ENCODE data around the gene SEMA5B.

SEMA5B gene

DNA sequence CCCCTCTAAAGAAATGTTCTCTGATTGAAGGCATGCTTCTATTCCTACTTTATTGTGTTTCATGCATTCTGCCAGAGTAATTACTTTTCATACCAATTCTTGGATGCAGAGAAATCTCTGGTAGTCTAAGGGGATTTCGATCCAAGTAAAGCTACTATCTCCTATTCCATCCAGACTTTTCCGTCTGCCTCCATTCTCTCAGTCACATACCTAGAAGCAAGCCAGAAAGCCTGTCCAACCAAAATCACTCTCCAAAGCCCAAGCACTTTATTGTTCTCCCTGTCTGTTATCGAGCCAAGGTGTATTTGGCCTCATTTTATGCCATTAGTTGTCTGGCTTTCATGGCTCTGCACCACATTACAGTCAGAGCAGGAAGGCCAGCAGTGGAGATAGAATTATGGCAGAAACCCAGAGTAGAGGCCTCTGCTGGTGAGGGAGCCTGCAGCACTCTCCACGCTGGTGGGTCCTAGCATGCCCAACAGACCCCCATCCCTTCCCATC lies 136.8 kb downstream of the SEMA5B start:
- H3K27me3 ChIP-seq (ENCODE audit: insufficient read depth, insufficient read length), result peaks cover 3% of the 10 kb centered on the region
- no peaks in the 10 kb centered on the region for H3K4me1 ChIP-seq (ENCODE audit: insufficient read depth, insufficient read length)
- TF ChIP-seq YY1 (IDR thresholded peaks at IDR 0.05; ENCODE audit: insufficient read depth, insufficient read length), result no peak
- TF ChIP-seq ZNF274 (IDR thresholded peaks at IDR 0.05; ENCODE audit: low read depth, low read length), result no peak
- TF ChIP-seq SUZ12 (IDR thresholded peaks at IDR 0.05; ENCODE audit: extremely low read depth, insufficient read depth, insufficient read length), result no peak
- peaks cover 10% of the 10 kb centered on the region; the same call in 1 of the 2 replicates for H3K9me3 ChIP-seq (ENCODE audit: insufficient read depth, low read length)
- DNase-seq (ENCODE audit: low read depth, low spot score), result no peak
- no peak overlapping the region for H3K4me3 ChIP-seq (ENCODE audit: insufficient read length, low read depth)
- no peak overlapping the region for H3K9ac ChIP-seq (ENCODE audit: insufficient read length, low read depth)
- H3K36me3 ChIP-seq (ENCODE audit: insufficient read depth, insufficient read length, low read length), result no peaks in the 10 kb centered on the region

DNA sequence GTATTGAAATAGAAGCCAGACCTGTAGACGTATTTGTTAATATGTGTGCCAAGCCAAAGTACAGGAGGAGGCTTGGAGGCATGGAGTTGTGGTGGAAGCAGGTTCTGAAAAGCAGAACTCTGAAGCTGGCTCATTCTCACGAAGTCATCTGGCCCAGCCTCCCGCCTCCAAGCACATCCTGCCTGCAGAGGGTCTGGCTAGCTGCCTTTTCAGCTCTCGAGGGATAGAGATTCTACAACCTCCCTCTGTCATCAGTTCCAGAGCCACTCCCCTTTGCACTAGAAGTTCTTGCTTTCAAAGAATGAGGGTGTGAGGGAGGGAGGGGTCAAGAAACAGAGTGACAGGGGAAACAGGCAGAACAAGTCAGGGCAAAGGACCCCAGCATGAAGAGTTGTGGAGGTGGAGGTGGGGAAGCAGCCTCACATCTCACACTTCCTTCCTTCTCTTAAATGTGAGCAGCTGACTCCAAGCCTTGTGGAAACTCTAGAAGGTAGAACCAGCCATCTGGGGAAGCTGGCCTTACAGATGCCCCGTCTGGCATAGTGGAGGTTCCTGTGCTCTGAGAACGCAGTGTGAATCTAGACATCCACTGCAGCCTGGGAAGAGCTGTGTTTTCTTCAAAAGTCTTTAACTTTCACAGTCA lies 137.4 kb downstream of the SEMA5B start:
- Histone ChIP-seq H3K9me3 (ENCODE audit: insufficient read depth, low read length) (peaks cover 10% of the 10 kb centered on the region; the same call in 1 of the 2 replicates), H3K27me3 (ENCODE audit: insufficient read depth, insufficient read length) (peaks cover 3% of the 10 kb centered on the region), H3K36me3 (ENCODE audit: insufficient read depth, insufficient read length, low read length) (no peaks in the 10 kb centered on the region), H3K4me1 (ENCODE audit: insufficient read depth, insufficient read length) (no peaks in the 10 kb centered on the region), H3K9ac (ENCODE audit: insufficient read length, low read depth) (no peak overlapping the region), H3K4me3 (ENCODE audit: insufficient read length, low read depth) (no peak overlapping the region)
- DNase-seq (ENCODE audit: low read depth, low spot score), result peak; percentile 56
- TF ChIP-seq ZNF274 (IDR thresholded peaks at IDR 0.05; ENCODE audit: low read depth, low read length) (no peak), SUZ12 (IDR thresholded peaks at IDR 0.05; ENCODE audit: extremely low read depth, insufficient read depth, insufficient read length) (no peak), YY1 (IDR thresholded peaks at IDR 0.05; ENCODE audit: insufficient read depth, insufficient read length) (no peak)

DNA sequence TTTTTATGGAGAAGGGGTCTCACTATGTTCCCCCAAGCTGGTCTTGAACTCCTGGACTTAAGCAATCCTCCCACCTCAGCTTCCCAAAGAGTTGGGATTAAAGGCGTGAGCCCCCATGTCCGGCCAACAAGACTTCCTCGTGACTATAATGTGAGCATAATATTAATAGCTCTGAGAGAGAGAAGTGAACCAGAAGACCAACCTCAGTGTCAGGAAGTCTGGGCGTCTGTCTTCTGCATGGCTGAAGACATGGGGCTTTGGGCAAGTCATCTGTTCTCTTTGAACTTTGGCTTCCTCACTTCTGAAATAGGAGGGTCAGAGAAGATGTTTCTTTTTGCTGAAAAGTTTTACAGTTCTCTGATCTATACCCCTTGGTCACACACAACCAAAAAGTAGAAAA lies 140.6 kb downstream of the SEMA5B start:
- TF ChIP-seq ZNF274 (IDR thresholded peaks at IDR 0.05; ENCODE audit: low read depth, low read length) (no peak), SUZ12 (IDR thresholded peaks at IDR 0.05; ENCODE audit: extremely low read depth, insufficient read depth, insufficient read length) (no peak), YY1 (IDR thresholded peaks at IDR 0.05; ENCODE audit: insufficient read depth, insufficient read length) (no peak)
- no peaks in the 10 kb centered on the region for H3K9me3 ChIP-seq (ENCODE audit: insufficient read depth, low read length)
- H3K36me3 ChIP-seq (ENCODE audit: insufficient read depth, insufficient read length, low read length), result no peaks in the 10 kb centered on the region
- no peaks in the 10 kb centered on the region for H3K27me3 ChIP-seq (ENCODE audit: insufficient read depth, insufficient read length)
- H3K9ac ChIP-seq (ENCODE audit: insufficient read length, low read depth), result no peak overlapping the region
- no peak for DNase-seq (ENCODE audit: low read depth, low spot score)
- H3K4me1 ChIP-seq (ENCODE audit: insufficient read depth, insufficient read length), result no peaks in the 10 kb centered on the region
- no peak overlapping the region for H3K4me3 ChIP-seq (ENCODE audit: insufficient read length, low read depth)

DNA sequence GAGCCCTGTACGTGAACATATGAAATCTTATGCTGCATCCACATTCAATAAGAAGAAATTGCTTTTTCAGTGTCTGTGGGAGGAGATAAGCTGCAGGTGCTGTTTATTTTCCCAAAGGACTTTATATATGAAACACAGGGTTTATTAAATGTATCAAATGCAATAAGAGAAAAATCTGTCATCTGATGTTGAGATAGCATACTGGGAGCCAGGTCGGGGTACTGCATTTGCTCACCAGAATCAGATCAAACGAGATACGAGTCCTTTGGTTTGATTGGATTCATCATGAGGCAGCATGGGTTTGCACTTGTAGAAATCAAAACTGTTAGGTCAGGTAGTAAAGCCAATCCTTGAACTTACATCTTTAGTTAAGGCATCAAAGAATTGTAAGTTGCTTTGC lies 141.3 kb downstream of the SEMA5B start:
- H3K27me3 ChIP-seq (ENCODE audit: insufficient read depth, insufficient read length), result no peaks in the 10 kb centered on the region
- H3K36me3 ChIP-seq (ENCODE audit: insufficient read depth, insufficient read length, low read length), result no peaks in the 10 kb centered on the region
- H3K9ac ChIP-seq (ENCODE audit: insufficient read length, low read depth), result no peak overlapping the region
- TF ChIP-seq ZNF274 (IDR thresholded peaks at IDR 0.05; ENCODE audit: low read depth, low read length) (no peak), SUZ12 (IDR thresholded peaks at IDR 0.05; ENCODE audit: extremely low read depth, insufficient read depth, insufficient read length) (no peak), YY1 (IDR thresholded peaks at IDR 0.05; ENCODE audit: insufficient read depth, insufficient read length) (no peak)
- no peaks in the 10 kb centered on the region for H3K9me3 ChIP-seq (ENCODE audit: insufficient read depth, low read length)
- H3K4me1 ChIP-seq (ENCODE audit: insufficient read depth, insufficient read length), result no peaks in the 10 kb centered on the region
- no peak overlapping the region for H3K4me3 ChIP-seq (ENCODE audit: insufficient read length, low read depth)
- DNase-seq (ENCODE audit: low read depth, low spot score), result no peak

GRCh38 chr3:122882361-122882947 lies 145.1 kb downstream of the SEMA5B start:
- no peak for DNase-seq (ENCODE audit: low read depth, low spot score)
- Histone ChIP-seq H3K27me3 (ENCODE audit: insufficient read depth, insufficient read length) (no peaks in the 10 kb centered on the region), H3K9me3 (ENCODE audit: insufficient read depth, low read length) (no peaks in the 10 kb centered on the region), H3K4me3 (ENCODE audit: insufficient read length, low read depth) (no peak overlapping the region), H3K36me3 (ENCODE audit: insufficient read depth, insufficient read length, low read length) (peaks cover 3% of the 10 kb centered on the region), H3K9ac (ENCODE audit: insufficient read length, low read depth) (no peak overlapping the region), H3K4me1 (ENCODE audit: insufficient read depth, insufficient read length) (no peaks in the 10 kb centered on the region)
- no peak for TF ChIP-seq YY1 (IDR thresholded peaks at IDR 0.05; ENCODE audit: insufficient read depth, insufficient read length)
- no peak for TF ChIP-seq SUZ12 (IDR thresholded peaks at IDR 0.05; ENCODE audit: extremely low read depth, insufficient read depth, insufficient read length)
- TF ChIP-seq ZNF274 (IDR thresholded peaks at IDR 0.05; ENCODE audit: low read depth, low read length), result no peak

DNA sequence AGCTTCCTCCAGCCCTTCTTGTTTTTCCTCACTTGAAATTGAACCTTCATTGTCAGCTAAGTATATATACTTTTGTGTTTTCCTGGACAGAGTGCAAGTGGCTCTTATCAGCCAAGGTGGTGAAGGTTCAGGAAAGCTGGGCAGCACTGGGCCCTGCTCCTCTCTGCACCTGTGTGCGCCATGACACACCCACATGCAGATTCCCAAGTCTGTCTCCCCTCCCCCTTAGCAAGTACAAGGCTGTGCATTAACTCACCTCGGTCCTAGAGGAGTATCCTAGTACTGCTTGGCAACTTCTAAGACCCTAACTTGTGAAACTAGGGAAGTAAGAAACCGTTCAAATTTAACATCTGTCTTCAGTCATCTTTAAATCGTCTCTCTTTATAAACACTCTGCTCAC lies 146.9 kb downstream of the SEMA5B start:
- no peak for DNase-seq (ENCODE audit: low read depth, low spot score)
- Histone ChIP-seq H3K9ac (ENCODE audit: insufficient read length, low read depth) (no peak overlapping the region), H3K36me3 (ENCODE audit: insufficient read depth, insufficient read length, low read length) (peaks cover 3% of the 10 kb centered on the region), H3K4me3 (ENCODE audit: insufficient read length, low read depth) (no peak overlapping the region), H3K4me1 (ENCODE audit: insufficient read depth, insufficient read length) (no peaks in the 10 kb centered on the region), H3K27me3 (ENCODE audit: insufficient read depth, insufficient read length) (no peaks in the 10 kb centered on the region), H3K9me3 (ENCODE audit: insufficient read depth, low read length) (no peaks in the 10 kb centered on the region)
- TF ChIP-seq ZNF274 (IDR thresholded peaks at IDR 0.05; ENCODE audit: low read depth, low read length), result no peak

- TF ChIP-seq YY1 (IDR thresholded peaks at IDR 0.05; ENCODE audit: insufficient read depth, insufficient read length) (no peak), ZNF274 (IDR thresholded peaks at IDR 0.05; ENCODE audit: low read depth, low read length) (no peak), SUZ12 (IDR thresholded peaks at IDR 0.05; ENCODE audit: extremely low read depth, insufficient read depth, insufficient read length) (no peak)
- Histone ChIP-seq H3K27me3 (ENCODE audit: insufficient read depth, insufficient read length) (no peaks in the 10 kb centered on the region), H3K4me1 (ENCODE audit: insufficient read depth, insufficient read length) (no peaks in the 10 kb centered on the region)
Measured at GRCh38 chr3:122880173-122880572, 147.4 kb downstream of the SEMA5B start.

More at GRCh38 chr3:122880173-122880572, 147.4 kb downstream of the SEMA5B start:
- H3K9me3 ChIP-seq (ENCODE audit: insufficient read depth, low read length), result no peaks in the 10 kb centered on the region
- H3K9ac ChIP-seq (ENCODE audit: insufficient read length, low read depth), result no peak overlapping the region
- H3K36me3 ChIP-seq (ENCODE audit: insufficient read depth, insufficient read length, low read length), result peaks cover 3% of the 10 kb centered on the region
- no peak overlapping the region for H3K4me3 ChIP-seq (ENCODE audit: insufficient read length, low read depth)
- DNase-seq (ENCODE audit: low read depth, low spot score), result no peak

Data from NT2/D1 (cell line).